Esophagus squamous epithelium (tissue), 5 donors: ENCODE data around the gene ZNF606. TPM values are rescaled to one million over a fixed set of nuclear protein-coding genes. Genes with fewer than 3 reads are reported as not detected.

Experiments used
- DNase-seq: peaks from one replicate; lab custom pipeline; 2025; lab: John Stamatoyannopoulos, UW
- H3K27ac ChIP-seq, 4 donors: fragments of 200-600 bp; sonication (generic); one replicate each; pipeline ENCODE4 v1.5.1; 2016 to 2019; ENCODE audit warnings: mild to moderate bottlenecking in 1 of 4
- H3K27me3 ChIP-seq, 4 donors: fragments of 200-600 bp; sonication (generic); 1 replicate in 3 of 4; 2 replicates in 1 of 4; pipeline versions ENCODE4 v1.5.1 to v1.6.0; 2017 to 2021; ENCODE audit warnings: antibody characterized with exemption in 1 of 4
- H3K36me3 ChIP-seq, 3 donors: fragments of 200-600 bp; sonication (generic); one replicate each; pipeline ENCODE4 v1.5.1; 2016 to 2019
- H3K4me1 ChIP-seq, 3 donors: fragments of 200-600 bp; sonication (generic); one replicate each; pipeline ENCODE4 v1.5.1; 2017 to 2019
- H3K4me3 ChIP-seq, 4 donors: fragments of 200-600 bp; sonication (generic); 1 replicate in 3 of 4; 2 replicates in 1 of 4; pipeline ENCODE4 v1.5.1; 2016 to 2019; ENCODE audit warnings: mild to moderate bottlenecking in 2 of 4, moderate library complexity in 1 of 4
- H3K9me3 ChIP-seq, 3 donors: fragments of 200-600 bp; sonication (generic); one replicate each; pipeline ENCODE4 v1.5.1; 2016 to 2019
- POLR2A ChIP-seq, 4 donors: fragments of 450-650 bp; IDR thresholded peaks; one replicate each; pipeline ENCODE4 v1.6.1; 2017; ENCODE audit warnings: antibody characterized with exemption in 4 of 4, mild to moderate bottlenecking in 4 of 4, moderate library complexity in 3 of 4
- WGBS, 2 donors: methylation state at CpG; one replicate each; pipeline ENCODE4 v1.1.5; 2018; 5-methylcytosine and 5-hydroxymethylcytosine counted together
- intact Hi-C: fragments of 100-400 bp; cut with DNase I; formaldehyde crosslinking; loops from one replicate; pipeline ENCODE4 v1.15.0; 2022
- total RNA-seq, 4 donors: library from RNA; depleted of rRNA; stranded (reverse); fragments of >200 nt; gene quantifications; one replicate each; pipeline ENCODE4 v1.1.0, GENCODE V29; 2016
- TF ChIP-seq, protein P1 (sequence below), 6 experiments: fragments of 450-650 bp in 4 of 6; fragments of 200-600 bp in 2 of 6; sonication (generic) in 2 of 6; IDR thresholded peaks; one replicate each; pipeline ENCODE4 v1.5.1; 2016 to 2019; ENCODE audit warnings: antibody characterized with exemption in 6 of 6, mild to moderate bottlenecking in 4 of 6, moderate library complexity in 4 of 6
- donor health status: DM: yes; HTN: yes; CAD: no.

Gene ZNF606
- total RNA-seq, 4 donors from 2014 or later, result 7.2 to 13.0 (median 8.1) TPM

DNA sequence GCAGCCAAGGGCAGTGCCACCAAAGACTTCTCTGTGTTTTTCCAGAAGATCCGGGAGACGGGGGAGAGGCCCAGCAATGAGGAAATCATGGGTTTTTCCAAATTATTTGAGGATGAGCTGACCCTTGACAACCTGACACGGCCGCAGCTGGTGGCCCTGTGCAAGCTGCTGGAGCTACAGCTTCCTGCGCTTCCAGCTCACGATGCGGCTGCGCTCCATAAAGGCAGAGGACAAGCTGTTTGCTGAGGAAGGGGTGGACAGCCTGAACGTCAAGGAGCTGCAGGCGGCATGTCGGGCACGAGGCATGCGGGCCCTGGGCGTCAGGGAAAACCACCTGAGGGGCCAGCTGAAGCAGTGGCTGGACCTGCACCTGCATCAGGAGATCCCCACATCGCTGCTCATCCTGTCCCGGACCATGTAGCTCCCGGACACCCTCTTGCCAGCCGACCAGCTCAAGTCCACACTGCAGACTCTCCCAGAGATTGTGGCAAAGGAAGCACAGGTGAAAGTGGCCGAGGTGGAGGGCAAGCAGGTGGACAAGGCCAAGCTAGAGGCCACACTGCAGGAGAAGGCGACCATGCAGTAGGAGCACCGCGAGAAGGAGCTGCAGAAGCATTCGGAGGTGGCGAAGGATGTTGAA lies 42.9 kb upstream of the ZNF606 start:
- Histone ChIP-seq H3K27me3 (no peaks in the 10 kb centered on the region), H3K4me1 (no peaks in the 10 kb centered on the region), H3K4me3 (no peak overlapping the region), H3K36me3 (no peaks in the 10 kb centered on the region), H3K27ac (no peak overlapping the region), H3K9me3 (peaks cover 0 to 99% (median 73%) of the 10 kb centered on the region in 3 donors)
- TF ChIP-seq, protein P1, sequence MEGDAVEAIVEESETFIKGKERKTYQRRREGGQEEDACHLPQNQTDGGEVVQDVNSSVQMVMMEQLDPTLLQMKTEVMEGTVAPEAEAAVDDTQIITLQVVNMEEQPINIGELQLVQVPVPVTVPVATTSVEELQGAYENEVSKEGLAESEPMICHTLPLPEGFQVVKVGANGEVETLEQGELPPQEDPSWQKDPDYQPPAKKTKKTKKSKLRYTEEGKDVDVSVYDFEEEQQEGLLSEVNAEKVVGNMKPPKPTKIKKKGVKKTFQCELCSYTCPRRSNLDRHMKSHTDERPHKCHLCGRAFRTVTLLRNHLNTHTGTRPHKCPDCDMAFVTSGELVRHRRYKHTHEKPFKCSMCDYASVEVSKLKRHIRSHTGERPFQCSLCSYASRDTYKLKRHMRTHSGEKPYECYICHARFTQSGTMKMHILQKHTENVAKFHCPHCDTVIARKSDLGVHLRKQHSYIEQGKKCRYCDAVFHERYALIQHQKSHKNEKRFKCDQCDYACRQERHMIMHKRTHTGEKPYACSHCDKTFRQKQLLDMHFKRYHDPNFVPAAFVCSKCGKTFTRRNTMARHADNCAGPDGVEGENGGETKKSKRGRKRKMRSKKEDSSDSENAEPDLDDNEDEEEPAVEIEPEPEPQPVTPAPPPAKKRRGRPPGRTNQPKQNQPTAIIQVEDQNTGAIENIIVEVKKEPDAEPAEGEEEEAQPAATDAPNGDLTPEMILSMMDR (IDR thresholded peaks at IDR 0.05), result no peak
- TF ChIP-seq POLR2A (IDR thresholded peaks at IDR 0.05), result no peak
- DNase-seq, result no peak
- intact Hi-C loops, result no loop called here
- WGBS, 2 donors, result 88 to 95% methylated on average over 14 to 16 of the region's 24 CpGs

DNA sequence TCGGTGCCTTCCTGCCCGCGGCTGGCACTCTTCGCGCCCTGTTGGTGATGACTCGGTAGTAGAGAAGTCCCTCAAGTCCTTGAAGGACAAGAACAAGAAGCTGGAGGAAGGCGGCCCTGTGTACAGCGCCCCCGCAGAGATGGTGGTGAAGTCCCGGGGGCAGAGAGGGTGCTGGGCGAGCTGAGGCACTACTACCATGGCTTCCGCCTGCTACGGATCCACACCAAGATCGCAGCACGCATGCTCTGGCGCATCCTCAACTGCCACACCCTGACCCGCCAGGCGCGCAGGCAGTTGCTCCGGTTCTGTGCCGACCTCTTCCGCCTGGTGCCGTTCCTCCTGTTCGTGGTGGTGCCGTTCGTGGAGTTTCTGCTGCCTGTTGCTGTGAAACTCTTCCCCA lies 42.3 kb upstream of the ZNF606 start:
- H3K9me3 ChIP-seq, result peaks cover 0 to 99% (median 74%) of the 10 kb centered on the region in 3 donors
- no peak for DNase-seq
- 93% methylated on average over 14 to 17 of the region's 26 CpGs for WGBS, 2 donors
- H3K4me3 ChIP-seq, result no peak overlapping the region
- no peaks in the 10 kb centered on the region for H3K4me1 ChIP-seq
- no peaks in the 10 kb centered on the region for H3K27me3 ChIP-seq
- intact Hi-C loops, result no loop called here
- H3K36me3 ChIP-seq, result no peaks in the 10 kb centered on the region
- H3K27ac ChIP-seq, result no peak overlapping the region
- no peak for TF ChIP-seq POLR2A (IDR thresholded peaks at IDR 0.05)
- TF ChIP-seq, protein P1 (IDR thresholded peaks at IDR 0.05), result no peak

DNA sequence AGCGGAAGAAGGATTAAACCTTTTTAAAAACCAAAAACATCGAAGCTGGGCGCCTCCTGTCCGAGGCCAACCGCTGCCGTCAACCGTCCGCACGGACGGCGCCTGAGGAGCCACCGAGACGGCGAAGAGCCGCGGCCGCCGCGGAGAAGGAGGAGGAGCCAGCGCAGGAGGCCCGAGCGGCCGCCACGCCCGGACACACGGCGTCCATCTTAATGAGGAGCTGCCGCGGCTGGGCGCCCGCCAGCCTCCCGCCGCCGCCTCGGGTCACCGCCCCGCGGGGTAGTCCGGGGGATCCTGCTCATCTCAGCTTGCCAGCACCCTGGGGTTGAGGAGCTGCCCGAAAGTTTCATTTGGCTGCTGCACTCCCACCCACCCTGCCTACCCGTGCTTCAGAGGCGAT lies 41.8 kb upstream of the ZNF606 start:
- Histone ChIP-seq H3K4me1 (no peaks in the 10 kb centered on the region), H3K27ac (no peak overlapping the region), H3K36me3 (no peaks in the 10 kb centered on the region), H3K9me3 (peaks cover 0 to 97% (median 73%) of the 10 kb centered on the region in 3 donors), H3K27me3 (no peaks in the 10 kb centered on the region), H3K4me3 (no peak overlapping the region)
- DNase-seq, result no peak
- intact Hi-C loops, result no loop called here
- 73 to 78% methylated on average over 25 to 39 of the region's 42 CpGs for WGBS, 2 donors
- TF ChIP-seq, protein P1 (IDR thresholded peaks at IDR 0.05), result no peak
- TF ChIP-seq POLR2A (IDR thresholded peaks at IDR 0.05), result no peak

DNA sequence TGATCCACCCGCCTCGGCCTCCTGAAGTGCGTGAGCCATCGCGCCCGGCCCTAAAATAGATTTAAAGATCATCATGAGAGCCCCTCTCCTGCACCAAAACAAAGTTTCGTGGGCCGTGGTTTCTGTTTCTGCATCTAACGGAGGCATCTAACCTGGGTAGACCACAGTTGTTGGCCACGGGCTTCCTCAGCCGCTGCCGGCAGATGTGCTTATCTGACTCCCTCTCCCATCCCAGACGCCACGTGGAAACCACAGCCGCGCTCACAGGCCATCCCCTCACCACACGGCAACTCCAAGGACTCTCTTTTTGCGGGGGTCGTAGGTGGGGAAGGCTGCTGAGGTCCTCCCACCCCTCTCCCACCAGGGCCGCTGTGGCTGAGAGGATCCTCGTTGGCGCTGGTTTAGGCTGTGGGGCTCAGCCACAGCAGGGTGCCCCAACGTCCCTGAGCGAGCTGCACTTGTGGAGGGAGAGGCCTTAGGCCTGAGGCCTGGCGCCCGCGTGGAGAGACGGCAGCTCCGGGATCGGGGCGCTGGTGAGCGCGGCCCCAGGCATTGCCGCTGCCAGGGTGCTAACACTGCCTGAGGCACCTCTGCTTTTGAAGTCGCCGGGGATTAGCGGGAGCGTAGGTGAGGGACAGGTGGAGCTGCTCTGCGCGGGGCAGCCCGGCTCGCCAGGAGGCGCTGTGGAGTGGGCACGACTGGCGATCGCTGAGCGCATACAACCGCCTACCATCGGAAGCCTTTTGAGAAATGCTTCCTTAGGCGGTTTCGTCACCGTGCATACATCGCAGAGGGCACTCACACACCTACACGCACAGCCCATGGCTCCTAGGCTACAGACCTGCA lies 40.1 kb upstream of the ZNF606 start:
- WGBS, 2 donors, result 48 to 49% methylated on average over 17 to 26 of the region's 54 CpGs
- TF ChIP-seq, protein P1 (IDR thresholded peaks at IDR 0.05), result no peak
- no peak for TF ChIP-seq POLR2A (IDR thresholded peaks at IDR 0.05)
- Histone ChIP-seq H3K36me3 (no peaks in the 10 kb centered on the region), H3K9me3 (peaks cover 0 to 97% (median 67%) of the 10 kb centered on the region in 3 donors), H3K27ac (no peak overlapping the region), H3K4me1 (no peaks in the 10 kb centered on the region), H3K27me3 (peaks cover 0 to 4% (median 0%) of the 10 kb centered on the region in 4 donors), H3K4me3 (no peak overlapping the region)
- no peak for DNase-seq
- intact Hi-C loops, result no loop called here
